ENCODE measurements around the gene IDE.
"Not testable (repeated sequence)": the region's sequence is repeated elsewhere in the genome, so short reads cannot be mapped to it uniquely, and the experiment has no call there.

The IDE gene

GRCh38 chr10:92483539-92483938 lies 90.4 kb downstream of the IDE start:
- no peak for DNase-seq

- no peak for DNase-seq
Measured at GRCh38 chr10:92480413-92480812, 93.5 kb downstream of the IDE start.

- no peak for DNase-seq
Measured at GRCh38 chr10:92479547-92479946, 94.3 kb downstream of the IDE start.

GRCh38 chr10:92478536-92478935 lies 95.4 kb downstream of the IDE start:
- no peak for DNase-seq

GRCh38 chr10:92475357-92475868 lies 98.5 kb downstream of the IDE start:
- DNase-seq, result no peak

GRCh38 chr10:92470026-92470425 lies 103.9 kb downstream of the IDE start:
- no peak for DNase-seq

- no peak for DNase-seq
Measured at GRCh38 chr10:92464364-92464763, 109.5 kb downstream of the IDE start.

- no peak for DNase-seq
Measured at GRCh38 chr10:92463582-92463981, 110.3 kb downstream of the IDE start.

GRCh38 chr10:92454955-92455354 lies 118.9 kb downstream of the IDE start:
- not testable (repeated sequence) for DNase-seq

- no peak for DNase-seq
Measured at GRCh38 chr10:92452313-92452712, 121.6 kb downstream of the IDE start.

GRCh38 chr10:92451431-92451830 lies 122.5 kb downstream of the IDE start:
- no peak for DNase-seq

- no peak for DNase-seq
Measured at GRCh38 chr10:92450896-92451295, 123.0 kb downstream of the IDE start.

- DNase-seq, result no peak
Measured at GRCh38 chr10:92440578-92440977, 133.3 kb downstream of the IDE start.

- no peak for DNase-seq
Measured at GRCh38 chr10:92438220-92438619, 135.7 kb downstream of the IDE start.

- DNase-seq, result no peak
Measured at GRCh38 chr10:92436611-92437010, 137.3 kb downstream of the IDE start.

- DNase-seq, result not testable (repeated sequence)
Measured at GRCh38 chr10:92436065-92436464, 137.8 kb downstream of the IDE start.

GRCh38 chr10:92434385-92434784 lies 139.5 kb downstream of the IDE start:
- no peak for DNase-seq

GRCh38 chr10:92432596-92432995 lies 141.3 kb downstream of the IDE start:
- no peak for DNase-seq

- no peak for DNase-seq
Measured at GRCh38 chr10:92430103-92430502, 143.8 kb downstream of the IDE start.

GRCh38 chr10:92421550-92421949 lies 152.3 kb downstream of the IDE start:
- no peak for DNase-seq

GRCh38 chr10:92420546-92421275 lies 153.2 kb downstream of the IDE start:
- DNase-seq, result no peak

GRCh38 chr10:92419740-92420545 lies 153.9 kb downstream of the IDE start:
- no peak for DNase-seq

- no peak for DNase-seq
Measured at GRCh38 chr10:92418891-92419290, 155.0 kb downstream of the IDE start.

GRCh38 chr10:92418221-92418620 lies 155.7 kb downstream of the IDE start:
- DNase-seq, result no peak

Measured in activated gamma-delta T cell (primary cell).